HG03354 (cell line): ENCODE measurements around the gene ADCK1.
A peak's percentile ranks its signal among the peaks of the same experiment; 100 is the strongest.
"Not testable (repeated sequence)": the region's sequence is repeated elsewhere in the genome, so short reads cannot be mapped to it uniquely, and the experiment has no call there.

Experiments used
- ATAC-seq: cut with Tn5 transposase; IDR thresholded peaks from one replicate; pipeline ENCODE4 v1.9.1; 2021; ENCODE audit warnings: mild to moderate bottlenecking; ENCODE audit not compliant: unreplicated experiment, poor library complexity, severe bottlenecking

ADCK1 gene

GRCh38 chr14:77862154-77862786, 62.4 kb downstream of the ADCK1 start:
- peak; percentile 71 for ATAC-seq

- ATAC-seq, result no peak
Measured at GRCh38 chr14:77864085-77864484, 64.2 kb downstream of the ADCK1 start.

DNA sequence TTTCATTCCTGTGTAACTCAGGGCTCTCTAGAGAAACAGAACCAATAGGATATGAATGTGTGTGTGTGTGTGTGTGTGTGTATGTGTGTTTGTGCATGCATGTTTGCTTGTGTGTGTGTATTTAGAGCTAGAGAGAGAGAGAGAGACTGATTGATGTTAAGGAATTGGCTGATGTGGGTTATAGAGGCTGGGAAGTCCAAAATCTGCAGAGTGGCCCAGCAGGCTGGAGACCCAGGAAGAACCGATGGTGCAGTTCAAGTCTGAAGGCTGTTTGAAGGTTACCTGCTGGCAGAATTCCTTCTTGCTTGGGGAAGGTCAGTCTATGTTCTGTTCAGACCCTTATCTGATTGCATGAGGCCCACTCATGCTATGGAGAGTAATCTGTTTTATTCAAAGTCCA, 64.7 kb downstream of the ADCK1 start:
- ATAC-seq, result no peak

DNA sequence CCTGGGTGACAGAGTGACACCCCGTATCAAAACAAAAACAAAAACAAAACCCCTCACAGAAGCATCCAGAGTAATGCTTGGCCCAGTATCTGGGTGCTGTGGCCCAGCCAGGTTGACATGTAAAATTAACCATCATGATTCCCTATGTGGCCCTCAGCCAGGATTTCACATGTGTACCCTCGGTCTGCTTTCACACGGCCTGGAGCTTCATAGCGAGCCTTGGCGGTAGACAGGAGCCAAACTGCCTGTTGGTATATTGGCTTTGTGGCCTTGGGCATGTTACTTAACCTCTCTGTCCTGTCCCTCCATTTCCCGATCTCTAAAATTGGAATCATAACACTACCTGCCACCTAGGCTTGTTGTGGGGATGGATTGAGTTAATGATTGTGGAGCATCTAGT, 65.5 kb downstream of the ADCK1 start:
- ATAC-seq, result no peak

DNA sequence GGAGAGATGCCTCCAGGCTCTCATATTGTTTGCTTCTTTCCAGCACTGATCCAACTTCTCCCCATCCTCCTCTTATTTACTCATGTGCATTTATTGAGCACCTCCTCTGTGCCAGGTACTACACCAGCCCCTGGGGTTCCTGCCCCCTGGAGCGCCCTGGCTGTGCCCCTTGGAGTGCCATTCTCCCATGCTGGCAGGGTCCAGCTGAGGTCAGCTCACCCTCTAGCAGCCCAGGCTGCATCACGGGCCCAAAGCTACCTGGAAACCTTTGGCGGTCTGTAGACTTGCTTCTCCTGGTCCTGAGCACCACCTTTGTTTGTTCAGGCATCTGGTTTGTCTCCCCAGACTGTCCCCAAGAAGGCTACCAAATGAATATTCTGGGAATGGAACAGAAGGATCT, 67.0 kb downstream of the ADCK1 start:
- no peak for ATAC-seq

GRCh38 chr14:77867476-77867875, 67.6 kb downstream of the ADCK1 start:
- no peak for ATAC-seq

DNA sequence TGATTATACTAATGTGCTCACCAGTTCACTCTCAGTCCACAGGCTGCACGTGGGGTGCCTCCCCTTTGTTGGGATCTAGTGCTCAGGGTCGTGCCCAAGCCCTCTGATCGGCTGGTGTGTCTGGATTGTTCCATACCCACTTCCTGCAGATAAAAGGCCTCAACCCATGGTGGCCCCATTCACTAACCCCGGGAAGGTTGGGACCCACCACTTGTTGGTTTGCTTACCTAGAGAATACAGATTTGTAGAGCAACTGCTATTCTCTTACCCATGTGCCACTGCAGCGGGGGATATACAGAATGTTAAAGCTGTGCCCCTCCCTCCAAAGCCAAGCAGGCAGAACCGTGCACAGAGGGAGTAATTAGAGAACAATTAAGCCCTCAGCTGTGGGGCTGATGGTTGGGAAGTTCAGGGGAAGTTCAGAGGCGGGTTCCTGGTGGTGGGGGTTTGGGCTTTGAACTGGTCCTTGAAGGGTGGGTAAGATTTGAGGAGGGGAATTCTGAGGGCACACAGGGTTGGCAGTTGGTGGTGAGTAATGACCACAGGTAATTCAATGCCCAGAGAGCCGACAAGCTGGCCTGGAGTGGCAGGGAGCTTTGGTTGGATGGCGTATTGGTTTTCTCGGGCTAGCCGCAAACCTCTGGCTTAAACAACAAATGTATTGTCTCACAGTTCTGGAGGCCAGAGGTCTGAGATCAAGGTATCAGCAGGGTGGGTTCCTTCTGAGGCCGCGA, 68.8 kb downstream of the ADCK1 start:
- ATAC-seq, result no peak

DNA sequence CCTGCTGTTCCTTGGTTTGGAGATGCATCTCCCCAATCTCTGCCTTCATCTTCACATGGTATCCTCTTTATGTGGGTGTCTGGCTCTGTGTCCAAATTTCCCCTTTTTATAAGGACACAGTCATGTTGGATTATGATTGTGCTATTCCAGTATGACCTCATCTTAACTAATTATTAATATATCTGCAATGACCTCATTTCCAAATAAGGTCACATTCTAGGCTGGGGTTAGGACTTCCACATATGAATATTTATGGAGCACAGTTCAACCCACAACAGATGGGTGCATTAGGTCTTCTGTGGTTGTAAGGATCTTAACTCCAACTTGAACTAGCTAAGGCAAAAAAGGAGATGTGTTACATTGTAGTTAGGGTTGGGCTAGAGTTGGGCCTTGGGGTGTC, 69.4 kb downstream of the ADCK1 start:
- ATAC-seq, result no peak

- no peak for ATAC-seq
Measured at GRCh38 chr14:77870646-77871045, 70.7 kb downstream of the ADCK1 start.

DNA sequence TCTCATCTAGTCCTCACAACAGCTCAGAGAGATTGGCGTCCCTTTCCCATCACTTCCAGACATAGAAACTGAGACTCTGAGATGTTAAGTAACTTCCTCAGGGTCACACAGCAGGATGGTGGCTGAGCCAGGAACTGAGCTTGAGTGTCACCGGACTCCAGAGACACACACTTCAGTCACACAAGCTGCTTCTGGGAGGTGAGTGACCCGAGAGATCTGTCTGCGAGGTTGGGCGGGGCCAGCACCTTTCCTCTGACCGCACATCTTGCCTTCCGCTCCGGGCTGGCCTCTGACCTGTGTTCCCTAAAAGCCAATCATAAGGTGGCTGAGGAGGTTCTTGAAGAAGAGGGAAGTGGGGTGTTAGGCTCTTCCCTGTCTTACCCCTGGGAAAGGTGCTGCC, 72.2 kb downstream of the ADCK1 start:
- ATAC-seq, result no peak

GRCh38 chr14:77872983-77873382, 73.1 kb downstream of the ADCK1 start:
- ATAC-seq, result no peak

DNA sequence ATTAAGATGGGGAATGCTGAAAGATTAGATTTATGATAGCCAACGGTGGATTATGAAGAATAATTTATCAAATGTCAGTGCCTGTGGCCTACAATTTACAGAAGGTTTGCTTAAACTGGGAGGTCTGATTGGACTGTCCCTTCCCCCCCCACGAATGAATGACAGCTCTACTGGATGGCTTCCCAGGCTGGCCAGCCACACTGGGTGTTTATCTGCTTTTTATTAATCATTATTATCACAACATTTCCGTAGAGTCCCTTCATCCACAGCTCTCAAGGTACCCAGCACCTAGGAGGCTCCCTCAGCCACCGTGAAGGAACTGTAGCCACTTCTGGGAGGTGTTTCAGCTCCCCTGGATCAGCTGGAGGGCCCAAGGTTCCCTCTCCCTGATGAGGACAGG, 78.9 kb downstream of the ADCK1 start:
- no peak for ATAC-seq

DNA sequence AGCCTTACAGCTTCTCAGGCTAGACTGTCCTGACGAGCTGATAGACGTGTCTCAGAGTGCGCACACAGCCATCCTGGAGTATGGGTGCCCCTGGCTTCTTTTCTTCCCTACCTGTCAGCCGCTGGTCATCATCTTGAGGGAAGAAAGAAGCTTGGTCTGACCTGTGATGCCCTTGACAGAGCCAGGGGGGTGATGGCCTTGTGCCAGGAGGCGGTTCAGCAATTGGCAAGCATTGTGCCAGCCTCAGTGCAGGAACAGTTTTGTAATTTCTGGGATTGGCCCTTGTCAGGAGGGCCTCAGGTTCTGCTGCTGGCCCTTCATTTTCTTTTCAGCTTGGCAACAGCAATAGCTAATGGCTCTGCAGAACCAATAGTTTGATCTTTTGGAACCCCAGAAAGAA, 80.1 kb downstream of the ADCK1 start:
- ATAC-seq, result no peak

DNA sequence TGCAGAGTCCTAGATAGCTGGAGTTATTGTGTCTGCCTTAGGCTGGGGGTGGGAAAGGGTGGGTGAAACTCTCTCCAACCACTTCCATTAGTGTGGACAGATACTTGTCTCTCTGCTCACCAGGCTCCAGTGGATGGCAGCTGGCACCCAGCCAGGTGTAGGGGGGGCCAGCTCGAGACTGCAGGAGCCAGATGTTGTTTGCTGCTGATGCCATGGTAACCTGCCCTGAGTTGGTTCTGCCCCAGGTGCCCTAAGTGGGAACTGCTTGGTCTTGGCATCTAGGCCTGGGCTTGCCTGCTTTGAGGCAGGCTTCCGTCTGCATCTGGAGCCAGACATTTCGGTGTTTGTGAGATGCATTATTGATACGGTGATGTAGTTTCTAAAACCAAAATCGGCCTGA, 82.2 kb downstream of the ADCK1 start:
- no peak for ATAC-seq

- ATAC-seq, result no peak
Measured at GRCh38 chr14:77882636-77883035, 82.7 kb downstream of the ADCK1 start.

DNA sequence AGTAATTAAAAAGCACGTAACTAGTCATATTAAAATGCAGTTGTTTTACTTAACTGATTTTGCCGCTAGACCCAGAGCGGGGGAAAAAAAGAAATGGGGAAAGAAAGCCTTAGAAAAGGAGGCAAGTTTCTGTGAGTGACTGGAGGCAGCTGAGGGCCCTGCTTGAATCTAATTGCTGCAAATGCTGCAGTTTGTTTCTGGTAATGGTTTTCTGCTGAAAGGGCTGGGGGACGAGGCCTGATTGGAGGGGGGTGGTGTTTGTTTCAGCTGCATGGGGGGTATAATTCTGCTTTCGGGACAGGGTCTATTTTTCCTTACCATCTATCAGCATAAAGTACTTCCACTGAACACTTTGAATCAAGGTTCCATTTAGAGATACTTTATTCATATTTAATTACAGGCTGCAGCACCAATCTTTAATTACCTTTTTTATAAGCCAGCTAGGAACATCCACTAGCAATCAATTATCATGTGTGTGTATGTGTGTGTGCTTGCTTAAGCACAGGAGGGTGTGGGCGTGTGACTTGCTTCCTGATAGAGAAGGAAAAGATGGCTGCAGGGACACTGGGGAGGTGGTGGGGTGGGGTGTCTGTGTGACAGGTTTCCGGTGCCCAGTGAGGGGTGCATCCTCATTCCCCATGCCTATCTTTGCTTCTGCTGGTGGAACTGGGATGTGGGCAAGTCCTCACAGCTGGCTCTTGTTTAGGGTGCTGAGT, 83.4 kb downstream of the ADCK1 start:
- ATAC-seq, result no peak

- no peak for ATAC-seq
Measured at GRCh38 chr14:77883847-77884238, 83.9 kb downstream of the ADCK1 start.

- no peak for ATAC-seq
Measured at GRCh38 chr14:77885367-77885766, 85.5 kb downstream of the ADCK1 start.

- no peak for ATAC-seq
Measured at GRCh38 chr14:77886010-77886409, 86.1 kb downstream of the ADCK1 start.

- ATAC-seq, result not testable (repeated sequence)
Measured at GRCh38 chr14:77888903-77889302, 89.0 kb downstream of the ADCK1 start.

DNA sequence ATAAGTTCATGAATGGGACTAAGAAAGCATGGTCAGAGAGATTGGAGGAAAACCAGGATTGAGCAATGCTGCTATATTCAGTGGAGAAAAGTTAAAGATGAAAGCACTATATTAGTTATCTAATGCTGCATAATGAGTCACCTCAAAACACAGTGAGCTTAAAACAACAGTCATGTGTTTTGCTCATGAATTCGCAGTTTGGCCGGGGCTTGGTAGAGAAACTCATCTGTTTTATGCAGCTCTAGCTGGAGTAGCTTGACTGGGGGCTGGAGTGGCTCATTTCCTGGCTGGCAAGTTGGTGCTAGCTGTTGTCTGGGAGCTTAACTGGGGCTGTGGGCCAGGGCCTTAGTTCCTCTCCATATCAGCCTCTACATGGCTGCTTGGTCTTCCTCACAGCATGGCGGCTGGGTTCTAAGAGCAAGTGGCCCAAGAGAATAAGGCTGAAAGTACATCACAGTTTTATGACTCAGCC, 90.1 kb downstream of the ADCK1 start:
- ATAC-seq, result no peak
